Measurements from ENCODE around the gene TOP1. TPM values are rescaled to one million over a fixed set of nuclear protein-coding genes. Genes with fewer than 3 reads are reported as not detected.

The TOP1 gene
- polyA plus RNA-seq, 1 of the 3 experiments (the other 2 are of a cell fraction): 11.9 TPM

- 100% methylated on average over 4 of the region's 7 CpGs for WGBS (ENCODE audit: low lambda C conversion rate)
- no peak overlapping the region for H3K9ac ChIP-seq
- ChIA-PET CTCF (interaction anchor here (0.6 to 1.8 kb wide), 4 partner anchors 9 to 127 kb away, joined by 3 to 7 read pairs (median 4); no protein-coding TSS in a partner anchor), POLR2A (no interaction called here)
- DNase-seq: no peak
- H2AFZ ChIP-seq (ENCODE audit: low read depth): no peak overlapping the region
- H3K4me3 ChIP-seq (ENCODE audit: low read depth in 2 of 2, low read length in 1 of 2): no peak overlapping the region
- H4K20me1 ChIP-seq (ENCODE audit: insufficient read depth): peaks cover 7% of the 10 kb centered on the region
- H3K4me1 ChIP-seq (ENCODE audit: control insufficient read depth in 1 of 2, insufficient read depth in 2 of 2, low read depth in 1 of 2, low read length in 1 of 2): peaks cover 0 to 11% of the 10 kb centered on the region in 2 experiments; a peak in 1 of 4 replicates
- no peaks in the 10 kb centered on the region for H3K9me2 ChIP-seq
- no peak overlapping the region for H3K27ac ChIP-seq (ENCODE audit: low read depth in 2 of 2, low read length in 1 of 2)
- H3K36me3 ChIP-seq (replicated peaks in 1 of 2; ENCODE audit: control insufficient read depth in 1 of 2, insufficient read depth in 2 of 2, low read length in 1 of 2): peaks cover 0 to 5% of the 10 kb centered on the region in 2 experiments
- no peaks in the 10 kb centered on the region for H3K9me3 ChIP-seq
- H3K79me2 ChIP-seq (ENCODE audit: insufficient read depth): peaks cover 15% of the 10 kb centered on the region
- TF ChIP-seq REST (IDR thresholded peaks at IDR 0.05; ENCODE audit: low read depth, low read length): no peak
- H3K27me3 ChIP-seq (ENCODE audit: insufficient read depth): no peaks in the 10 kb centered on the region
- no peak overlapping the region for H3K4me2 ChIP-seq
- H3F3A ChIP-seq (replicated peaks; ENCODE audit: insufficient read depth): peaks cover 19% of the 10 kb centered on the region
These were observed 105.2 kb downstream of the TOP1 start for GRCh38 chr20:41133709-41134361.

GRCh38 chr20:41134362-41135186, 106.0 kb downstream of the TOP1 start:
- Histone ChIP-seq H3K9me2 (no peaks in the 10 kb centered on the region), H3K4me1 (ENCODE audit: control insufficient read depth in 1 of 2, insufficient read depth in 2 of 2, low read depth in 1 of 2, low read length in 1 of 2) (peaks cover 6 to 18% of the 10 kb centered on the region in 2 experiments; a peak in 2 of 4 replicates), H3K27me3 (ENCODE audit: insufficient read depth) (no peaks in the 10 kb centered on the region), H4K20me1 (ENCODE audit: insufficient read depth) (peaks cover 14% of the 10 kb centered on the region), H3K36me3 (replicated peaks in 1 of 2; ENCODE audit: control insufficient read depth in 1 of 2, insufficient read depth in 2 of 2, low read length in 1 of 2) (peaks cover 0 to 5% of the 10 kb centered on the region in 2 experiments), H3K9ac (no peak overlapping the region), H3K4me2 (no peak overlapping the region), H3F3A (replicated peaks; ENCODE audit: insufficient read depth) (peaks cover 19% of the 10 kb centered on the region), H2AFZ (ENCODE audit: low read depth) (no peak overlapping the region), H3K27ac (ENCODE audit: low read depth in 2 of 2, low read length in 1 of 2) (no peak overlapping the region), H3K4me3 (ENCODE audit: low read depth in 2 of 2, low read length in 1 of 2) (no peak overlapping the region), H3K9me3 (no peaks in the 10 kb centered on the region), H3K79me2 (ENCODE audit: insufficient read depth) (peaks cover 22% of the 10 kb centered on the region)
- POLR2A ChIA-PET: interaction anchor here (0.7 kb wide), 1 partner anchor 278 kb away, joined by 3 read pairs; no protein-coding TSS in a partner anchor
- CTCF ChIA-PET: interaction anchor here (0.6 to 2.6 kb wide), 13 partner anchors 10 to 277 kb away, joined by 3 to 11 read pairs (median 3); partner anchors contain the start of gene LPIN3
- WGBS (ENCODE audit: low lambda C conversion rate): 84% methylated on average over 9 of the region's 9 CpGs
- no peak for TF ChIP-seq TAF1 (IDR thresholded peaks at IDR 0.05; ENCODE audit: borderline replicate concordance, low read depth, low read length)
- TF ChIP-seq EZH2phosphoT487 (IDR thresholded peaks at IDR 0.05; ENCODE audit: borderline replicate concordance, low read depth): no peak
- TF ChIP-seq REST (IDR thresholded peaks at IDR 0.05; ENCODE audit: low read depth, low read length): no peak
- no peak for TF ChIP-seq SMC3 (IDR thresholded peaks at IDR 0.05; ENCODE audit: low read depth, low read length)
- no peak for TF ChIP-seq USF1 (IDR thresholded peaks at IDR 0.05; ENCODE audit: borderline replicate concordance, low read depth)
- TF ChIP-seq YY1 (IDR thresholded peaks at IDR 0.05; ENCODE audit: low read depth): no peak
- DNase-seq: no peak
